Measurements from ENCODE around the gene NBAS.

Gene NBAS

GRCh38 chr2:15436195-15436594, 124.9 kb downstream of the NBAS start:
- TF ChIP-seq CTCF (IDR thresholded peaks at IDR 0.05; ENCODE audit: low read depth, low read length) = no peak
- DNase-seq (ENCODE audit: low read depth in 2 of 2) = no peak
- no peak overlapping the region for H3K4me3 ChIP-seq (replicated peaks in 1 of 2; ENCODE audit: low read depth in 2 of 2, low read length in 2 of 2)

- TF ChIP-seq CTCF (IDR thresholded peaks at IDR 0.05; ENCODE audit: low read depth, low read length) = no peak
- DNase-seq (ENCODE audit: low read depth in 2 of 2) = no peak
- no peak overlapping the region for H3K4me3 ChIP-seq (replicated peaks in 1 of 2; ENCODE audit: low read depth in 2 of 2, low read length in 2 of 2)
Measured at GRCh38 chr2:15435474-15435873, 125.7 kb downstream of the NBAS start.

GRCh38 chr2:15432642-15433256, 128.4 kb downstream of the NBAS start:
- H3K4me3 ChIP-seq (replicated peaks in 1 of 2; ENCODE audit: low read depth in 2 of 2, low read length in 2 of 2) = no peak overlapping the region
- DNase-seq (ENCODE audit: low read depth in 2 of 2) = no peak
- no peak for TF ChIP-seq CTCF (IDR thresholded peaks at IDR 0.05; ENCODE audit: low read depth, low read length)

GRCh38 chr2:15429032-15429431, 132.1 kb downstream of the NBAS start:
- TF ChIP-seq CTCF (IDR thresholded peaks at IDR 0.05; ENCODE audit: low read depth, low read length) = no peak
- no peak overlapping the region for H3K4me3 ChIP-seq (replicated peaks in 1 of 2; ENCODE audit: low read depth in 2 of 2, low read length in 2 of 2)
- DNase-seq (ENCODE audit: low read depth in 2 of 2) = no peak

GRCh38 chr2:15427987-15428386, 133.1 kb downstream of the NBAS start:
- no peak for TF ChIP-seq CTCF (IDR thresholded peaks at IDR 0.05; ENCODE audit: low read depth, low read length)
- no peak overlapping the region for H3K4me3 ChIP-seq (replicated peaks in 1 of 2; ENCODE audit: low read depth in 2 of 2, low read length in 2 of 2)
- no peak for DNase-seq (ENCODE audit: low read depth in 2 of 2)

GRCh38 chr2:15426606-15427005, 134.5 kb downstream of the NBAS start:
- no peak for TF ChIP-seq CTCF (IDR thresholded peaks at IDR 0.05; ENCODE audit: low read depth, low read length)
- no peak overlapping the region for H3K4me3 ChIP-seq (replicated peaks in 1 of 2; ENCODE audit: low read depth in 2 of 2, low read length in 2 of 2)
- no peak for DNase-seq (ENCODE audit: low read depth in 2 of 2)

- DNase-seq (ENCODE audit: low read depth in 2 of 2) = no peak
- TF ChIP-seq CTCF (IDR thresholded peaks at IDR 0.05; ENCODE audit: low read depth, low read length) = no peak
Measured at GRCh38 chr2:15425712-15426111, 135.4 kb downstream of the NBAS start.

More at GRCh38 chr2:15425712-15426111, 135.4 kb downstream of the NBAS start:
- H3K4me3 ChIP-seq (replicated peaks in 1 of 2; ENCODE audit: low read depth in 2 of 2, low read length in 2 of 2) = no peak overlapping the region

Data from cardiac fibroblast (primary cell).